Amniotic epithelial cell (primary cell): Measurements from ENCODE around the gene AUP1.

Experiments
- DNase-seq: peaks from one replicate; pipeline ENCODE4 v3.0.0-alpha.2; 2010; ENCODE audit warnings: low read depth

Gene AUP1

GRCh38 chr2:74535440-74535965 is 6.0 kb upstream of the AUP1 start:
- no peak for DNase-seq

- DNase-seq, result no peak
Measured at GRCh38 chr2:74534411-74534810, 4.9 kb upstream of the AUP1 start.

GRCh38 chr2:74533464-74533863 is 4.0 kb upstream of the AUP1 start:
- no peak for DNase-seq

- DNase-seq, result peak; percentile 39
Measured at GRCh38 chr2:74532222-74532621, 2.7 kb upstream of the AUP1 start.

- no peak for DNase-seq
Measured at GRCh38 chr2:74531666-74532065, 2.2 kb upstream of the AUP1 start.

GRCh38 chr2:74530239-74531187 is 1.0 kb upstream of the AUP1 start:
- peak; percentile 7 for DNase-seq

GRCh38 chr2:74528600-74529356 is 728 bp downstream of the AUP1 start:
- no peak for DNase-seq

GRCh38 chr2:74527741-74528140 is 1.8 kb downstream of the AUP1 start:
- DNase-seq, result no peak

- DNase-seq, result no peak
Measured at GRCh38 chr2:74526649-74527230, 2.8 kb downstream of the AUP1 start.

GRCh38 chr2:74525717-74526648 is 3.5 kb downstream of the AUP1 start, which contains the start of gene DQX1:
Gene DQX1 (minus strand): TSS chr2:74526231. CDS start chr2:74525729, 502 bp downstream.
- DNase-seq, result peak; percentile 40

GRCh38 chr2:74524955-74525716 is 4.4 kb downstream of the AUP1 start:
- no peak for DNase-seq

GRCh38 chr2:74524005-74524404 is 5.5 kb downstream of the AUP1 start:
- DNase-seq, result no peak

- no peak for DNase-seq
Measured at GRCh38 chr2:74522516-74522915, 7.0 kb downstream of the AUP1 start.

GRCh38 chr2:74516650-74517049 is 12.9 kb downstream of the AUP1 start:
- DNase-seq, result no peak

GRCh38 chr2:74515981-74516633 is 13.4 kb downstream of the AUP1 start:
- peak; percentile 22 for DNase-seq

- DNase-seq, result no peak
Measured at GRCh38 chr2:74515271-74515980, 14.1 kb downstream of the AUP1 start.

- no peak for DNase-seq
Measured at GRCh38 chr2:74514368-74515270, 14.9 kb downstream of the AUP1 start, which contains the start of gene TLX2. Gene TLX2 (plus strand): TSS chr2:74514450. CDS start chr2:74514807, 357 bp downstream.
